Progenitor cell of endocrine pancreas (in vitro differentiated cells): ENCODE data around the gene NISCH. TPM values are rescaled to one million over a fixed set of nuclear protein-coding genes. Genes with fewer than 3 reads are reported as not detected.
A peak's percentile ranks its signal among the peaks of the same experiment; 100 is the strongest.

ENCODE experiments used
- DNase-seq: peaks from one replicate; pipeline ENCODE4 v3.0.0; 2021; ENCODE audit warnings: low spot score; ENCODE audit not compliant: unreplicated experiment
- H3K27ac Mint-ChIP-seq: 2 replicates; pipeline ENCODE4 v1.8.0; 2021; ENCODE audit warnings: mild to moderate bottlenecking, moderate library complexity, mixed read lengths
- H3K27me3 Mint-ChIP-seq: 2 replicates; pipeline ENCODE4 v1.8.0; 2021; ENCODE audit warnings: mixed read lengths
- H3K36me3 Mint-ChIP-seq: 2 replicates; pipeline ENCODE4 v1.8.0; 2022; ENCODE audit warnings: mixed read lengths; ENCODE audit not compliant: insufficient read depth
- H3K4me1 Mint-ChIP-seq: 2 replicates; pipeline ENCODE4 v1.8.0; 2021; ENCODE audit warnings: low read depth, mixed read lengths
- H3K4me3 Mint-ChIP-seq: 2 replicates; pipeline ENCODE4 v1.8.0; 2021; ENCODE audit warnings: low read depth, mild to moderate bottlenecking, moderate library complexity, mixed read lengths
- H3K9me3 Mint-ChIP-seq: 2 replicates; pipeline ENCODE4 v1.8.0; 2021; ENCODE audit warnings: low read depth, mixed read lengths
- total RNA-seq: library from RNA; stranded (reverse); gene quantifications from 2 replicates; pipeline ENCODE4 v1.2.1, GENCODE V29; 2021
- TF ChIP-seq, protein P1 (sequence below): fragments of 200-600 bp; sonication (generic); IDR thresholded peaks from one replicate; pipeline ENCODE4 v1.5.0; 2021; ENCODE audit warnings: antibody characterized with exemption, mild to moderate bottlenecking; ENCODE audit not compliant: unreplicated experiment

NISCH gene
- total RNA-seq, 1 donor from 2014 or later = 214 TPM

GRCh38 chr3:52536369-52537164, 81.2 kb downstream of the NISCH start, which contains the start of gene UQCC5:
UQCC5 (plus strand) TSS chr3:52536605; CDS start chr3:52536756, 151 bp downstream.
- Mint-ChIP-seq H3K36me3 (peaks cover 7% of the 10 kb centered on the region), H3K4me1 (peaks cover 41% of the 10 kb centered on the region), H3K9me3 (no peaks in the 10 kb centered on the region), H3K27me3 (no peaks in the 10 kb centered on the region), H3K4me3 (peak within 1 kb of the TSS; percentile 94), H3K27ac (peak within 1 kb of the TSS; percentile 99)
- TF ChIP-seq, protein P1, sequence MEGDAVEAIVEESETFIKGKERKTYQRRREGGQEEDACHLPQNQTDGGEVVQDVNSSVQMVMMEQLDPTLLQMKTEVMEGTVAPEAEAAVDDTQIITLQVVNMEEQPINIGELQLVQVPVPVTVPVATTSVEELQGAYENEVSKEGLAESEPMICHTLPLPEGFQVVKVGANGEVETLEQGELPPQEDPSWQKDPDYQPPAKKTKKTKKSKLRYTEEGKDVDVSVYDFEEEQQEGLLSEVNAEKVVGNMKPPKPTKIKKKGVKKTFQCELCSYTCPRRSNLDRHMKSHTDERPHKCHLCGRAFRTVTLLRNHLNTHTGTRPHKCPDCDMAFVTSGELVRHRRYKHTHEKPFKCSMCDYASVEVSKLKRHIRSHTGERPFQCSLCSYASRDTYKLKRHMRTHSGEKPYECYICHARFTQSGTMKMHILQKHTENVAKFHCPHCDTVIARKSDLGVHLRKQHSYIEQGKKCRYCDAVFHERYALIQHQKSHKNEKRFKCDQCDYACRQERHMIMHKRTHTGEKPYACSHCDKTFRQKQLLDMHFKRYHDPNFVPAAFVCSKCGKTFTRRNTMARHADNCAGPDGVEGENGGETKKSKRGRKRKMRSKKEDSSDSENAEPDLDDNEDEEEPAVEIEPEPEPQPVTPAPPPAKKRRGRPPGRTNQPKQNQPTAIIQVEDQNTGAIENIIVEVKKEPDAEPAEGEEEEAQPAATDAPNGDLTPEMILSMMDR = no peak
- DNase-seq = peak; percentile 92

- peak overlapping the region; percentile 94 for H3K4me3 Mint-ChIP-seq
- no peaks in the 10 kb centered on the region for H3K9me3 Mint-ChIP-seq
- H3K27me3 Mint-ChIP-seq = no peaks in the 10 kb centered on the region
- DNase-seq = no peak
- H3K4me1 Mint-ChIP-seq = peaks cover 39% of the 10 kb centered on the region
- peaks cover 7% of the 10 kb centered on the region for H3K36me3 Mint-ChIP-seq
- peak overlapping the region; percentile 99 for H3K27ac Mint-ChIP-seq
- TF ChIP-seq, protein P1 = no peak
Measured at GRCh38 chr3:52537165-52537620, 81.8 kb downstream of the NISCH start.

GRCh38 chr3:52537726-52538421, 82.5 kb downstream of the NISCH start:
- no peak for DNase-seq
- Mint-ChIP-seq H3K27me3 (no peaks in the 10 kb centered on the region), H3K4me1 (peaks cover 34% of the 10 kb centered on the region), H3K4me3 (peak overlapping the region; percentile 94), H3K36me3 (peaks cover 7% of the 10 kb centered on the region), H3K27ac (peak overlapping the region; percentile 99), H3K9me3 (no peaks in the 10 kb centered on the region)
- TF ChIP-seq, protein P1 = no peak

- H3K4me3 Mint-ChIP-seq = peak overlapping the region; percentile 44
- peaks cover 7% of the 10 kb centered on the region for H3K36me3 Mint-ChIP-seq
- H3K4me1 Mint-ChIP-seq = peaks cover 34% of the 10 kb centered on the region
- TF ChIP-seq, protein P1 = no peak
- H3K27ac Mint-ChIP-seq = peak overlapping the region; percentile 57
- DNase-seq = no peak
- H3K9me3 Mint-ChIP-seq = no peaks in the 10 kb centered on the region
- H3K27me3 Mint-ChIP-seq = no peaks in the 10 kb centered on the region
Measured at GRCh38 chr3:52539010-52539653, 83.7 kb downstream of the NISCH start.

- DNase-seq = no peak
- H3K4me1 Mint-ChIP-seq = peaks cover 25% of the 10 kb centered on the region
- H3K36me3 Mint-ChIP-seq = peaks cover 7% of the 10 kb centered on the region
- peak overlapping the region; percentile 31 for H3K27ac Mint-ChIP-seq
- no peak overlapping the region for H3K4me3 Mint-ChIP-seq
- no peaks in the 10 kb centered on the region for H3K27me3 Mint-ChIP-seq
- H3K9me3 Mint-ChIP-seq = no peaks in the 10 kb centered on the region
- TF ChIP-seq, protein P1 = no peak
Measured at GRCh38 chr3:52541050-52541449, 85.6 kb downstream of the NISCH start.
